HG03095 (cell line): ENCODE data around the gene PDP2.
"Not testable (repeated sequence)": the region's sequence is repeated elsewhere in the genome, so short reads cannot be mapped to it uniquely, and the experiment has no call there.

ENCODE experiments used
- ATAC-seq: cut with Tn5 transposase; IDR thresholded peaks from one replicate; pipeline ENCODE4 v1.9.1; 2021; ENCODE audit warnings: moderate library complexity; ENCODE audit not compliant: unreplicated experiment

Gene PDP2

DNA sequence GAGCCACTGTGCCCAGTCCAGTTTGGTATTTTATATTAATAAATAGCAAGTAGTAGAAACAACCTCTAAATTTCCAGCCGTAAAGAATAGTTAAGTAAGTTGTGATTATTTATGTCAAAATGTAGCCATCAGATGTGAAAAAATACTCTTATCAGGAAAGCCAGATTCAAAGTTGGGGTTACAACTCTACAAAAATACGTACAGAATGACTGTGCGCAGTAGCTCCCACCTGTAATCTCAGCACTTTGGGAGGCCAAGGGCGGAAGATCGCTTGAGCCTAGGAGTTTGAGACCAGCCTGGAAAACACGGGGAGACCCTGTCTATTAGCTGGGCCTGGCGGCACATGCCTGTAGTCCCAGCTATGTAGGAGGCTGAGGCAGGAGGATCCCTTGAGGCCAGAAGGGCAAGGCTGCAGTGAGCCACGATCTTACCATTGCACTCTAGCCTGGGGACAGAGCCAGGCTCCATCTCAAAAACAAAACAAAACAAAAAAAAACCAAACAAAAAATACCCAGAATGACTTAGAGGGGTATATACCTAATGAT is 1.7 kb downstream of the PDP2 start:
- ATAC-seq: no peak

DNA sequence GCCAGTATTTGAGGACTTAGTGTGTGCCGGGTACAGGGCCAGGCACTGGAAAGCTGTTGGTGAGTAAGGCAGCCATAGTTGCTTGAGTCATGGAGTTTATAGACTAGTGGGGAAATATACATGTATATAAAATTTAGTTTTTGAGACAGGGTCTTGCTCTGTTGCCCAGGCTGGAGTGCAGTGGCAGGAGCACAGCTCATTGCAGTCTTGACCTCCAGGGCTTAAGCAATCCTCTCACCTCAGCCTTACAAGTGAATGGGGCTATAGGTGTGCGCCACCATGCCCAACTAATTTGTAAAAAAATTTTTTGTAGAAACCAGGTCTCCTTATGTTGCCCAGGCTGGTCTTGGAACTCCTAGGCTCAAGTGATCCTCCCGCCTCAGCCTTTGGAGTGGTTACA is 2.4 kb downstream of the PDP2 start:
- no peak for ATAC-seq

GRCh38 chr16:66885491-66885890 is 5.2 kb downstream of the PDP2 start:
- ATAC-seq: no peak

DNA sequence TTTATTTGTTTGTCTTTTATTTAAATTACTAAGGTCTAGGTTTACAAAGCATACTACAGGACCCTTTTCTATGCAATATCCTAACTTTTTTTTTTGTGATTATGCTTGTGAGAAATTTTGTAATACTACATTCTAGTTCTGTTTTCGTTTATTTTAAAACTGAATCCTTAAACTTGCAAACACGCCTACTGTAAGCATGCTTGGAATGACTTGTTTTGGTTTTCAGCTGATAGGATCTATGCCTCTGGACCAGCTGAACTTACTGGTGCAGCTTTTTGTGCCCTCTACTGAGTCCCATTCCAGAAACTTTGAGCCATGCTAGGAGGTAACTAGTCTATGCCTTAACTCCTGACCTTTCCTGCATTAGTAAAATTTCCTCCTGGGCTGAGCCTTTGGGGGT is 6.0 kb downstream of the PDP2 start:
- no peak for ATAC-seq

GRCh38 chr16:66886914-66887313 is 6.6 kb downstream of the PDP2 start:
- ATAC-seq: no peak

GRCh38 chr16:66888647-66889615 is 8.6 kb downstream of the PDP2 start:
- ATAC-seq: no peak

GRCh38 chr16:66889622-66890021 is 9.3 kb downstream of the PDP2 start:
- ATAC-seq: no peak

DNA sequence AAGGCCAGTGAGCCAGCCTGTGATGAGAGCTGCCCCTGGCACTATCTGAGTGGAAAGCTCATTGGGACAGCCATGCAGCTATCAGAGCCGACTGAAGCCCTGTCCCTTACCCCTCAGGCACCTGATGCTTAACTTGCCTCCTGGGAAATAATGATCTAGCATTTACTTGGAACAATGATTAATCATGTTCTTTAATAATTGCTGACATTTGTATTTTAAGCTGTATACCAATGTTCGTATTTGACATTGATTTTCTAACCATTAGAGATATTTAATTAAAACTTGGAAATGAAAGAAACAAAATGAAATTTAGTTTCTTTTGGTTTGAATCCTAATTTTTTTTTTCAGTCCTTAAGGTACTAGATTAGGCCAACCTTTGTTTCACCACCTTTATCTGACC is 10.5 kb downstream of the PDP2 start:
- no peak for ATAC-seq

DNA sequence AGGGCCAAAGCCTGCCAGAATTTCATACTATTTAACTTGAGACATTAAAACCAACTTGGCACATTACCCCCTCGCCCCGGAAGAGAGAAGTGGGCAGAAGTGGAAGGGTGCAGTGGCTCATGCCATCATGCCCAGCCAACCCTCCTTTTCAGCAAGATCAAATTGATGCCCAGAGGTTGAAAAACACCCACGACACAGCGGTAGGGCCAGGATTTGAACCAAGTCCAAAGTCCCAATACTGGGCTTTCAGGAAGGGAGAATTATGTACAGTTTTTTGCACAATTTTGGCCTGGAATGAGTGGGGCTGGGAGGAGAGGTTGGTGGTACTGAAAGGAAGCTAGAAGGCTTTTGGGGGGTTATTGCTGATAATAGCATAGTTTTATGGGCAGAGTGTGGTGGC is 11.0 kb downstream of the PDP2 start:
- ATAC-seq: no peak

GRCh38 chr16:66891797-66892196 is 11.5 kb downstream of the PDP2 start:
- ATAC-seq: no peak

DNA sequence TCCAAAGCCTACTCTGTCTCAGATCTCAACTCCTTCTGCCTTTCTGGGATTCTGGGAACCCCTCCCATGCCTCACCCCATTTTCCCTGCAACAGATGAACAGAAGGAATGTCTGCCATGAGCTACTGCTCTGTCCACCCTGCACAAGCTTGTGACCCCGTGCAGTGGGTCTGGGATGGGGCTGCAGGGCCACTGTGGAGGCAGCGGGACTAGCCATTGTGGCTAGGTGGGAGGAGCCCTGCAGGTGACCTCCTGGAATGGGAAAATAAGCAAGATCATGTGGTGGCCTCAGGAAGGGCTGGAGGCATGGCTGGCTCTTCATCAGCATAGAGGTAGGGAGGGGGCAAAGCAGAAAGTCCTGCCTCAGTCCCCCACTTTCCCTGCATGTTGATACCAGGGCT is 13.7 kb downstream of the PDP2 start:
- no peak for ATAC-seq

DNA sequence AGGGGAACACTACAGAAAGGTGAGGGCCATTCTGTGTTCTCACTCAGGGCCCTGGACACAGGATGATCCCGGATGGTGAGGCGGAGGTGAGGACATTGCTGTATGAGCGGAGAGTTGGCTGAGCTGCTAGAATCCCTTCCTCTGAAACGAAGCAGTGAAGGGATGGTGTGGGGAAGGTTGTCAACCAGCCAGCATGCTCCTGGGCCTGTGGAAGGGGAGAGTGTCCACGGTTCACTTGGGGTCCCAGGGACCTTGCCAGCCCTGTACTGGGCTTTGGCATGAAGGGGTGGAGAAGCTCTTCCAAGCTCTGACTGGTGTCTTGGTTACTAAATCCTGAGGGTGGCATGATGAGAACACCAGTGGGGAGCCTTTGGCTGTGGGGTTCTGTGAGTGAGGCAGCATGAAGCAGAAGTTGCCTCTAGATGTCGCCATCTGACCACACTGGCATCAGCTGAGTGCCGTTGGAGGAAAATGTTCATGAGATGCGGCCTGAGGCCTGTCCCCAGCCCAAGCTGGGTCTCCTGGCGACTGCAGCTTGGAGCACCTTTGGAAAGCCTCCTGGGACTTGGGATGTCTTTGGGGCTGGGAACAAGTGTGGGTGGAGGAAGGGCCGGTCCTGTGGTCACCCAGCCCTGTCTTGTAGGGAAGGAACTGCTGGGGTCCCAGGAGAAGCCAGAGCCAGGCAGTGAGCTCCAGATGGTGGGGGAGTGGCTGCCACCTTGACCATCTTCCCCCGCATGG is 14.8 kb downstream of the PDP2 start:
- no peak for ATAC-seq

DNA sequence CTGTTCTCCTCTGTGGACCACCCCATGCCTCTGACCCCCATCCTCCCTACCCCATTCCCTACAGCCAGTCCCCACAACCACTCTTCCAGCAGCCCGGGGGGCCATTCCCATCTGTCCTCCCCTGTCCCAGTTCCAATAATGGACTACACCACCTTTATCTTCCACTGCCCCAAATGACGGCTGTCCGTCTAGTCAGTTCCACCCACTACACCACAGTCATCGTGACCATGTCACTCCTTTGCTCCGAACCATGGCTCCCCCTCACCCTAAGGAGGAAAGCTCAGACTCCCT is 15.3 kb downstream of the PDP2 start:
- no peak for ATAC-seq

- no peak for ATAC-seq
Observed at GRCh38 chr16:66895999-66896398, 15.7 kb downstream of the PDP2 start.

DNA sequence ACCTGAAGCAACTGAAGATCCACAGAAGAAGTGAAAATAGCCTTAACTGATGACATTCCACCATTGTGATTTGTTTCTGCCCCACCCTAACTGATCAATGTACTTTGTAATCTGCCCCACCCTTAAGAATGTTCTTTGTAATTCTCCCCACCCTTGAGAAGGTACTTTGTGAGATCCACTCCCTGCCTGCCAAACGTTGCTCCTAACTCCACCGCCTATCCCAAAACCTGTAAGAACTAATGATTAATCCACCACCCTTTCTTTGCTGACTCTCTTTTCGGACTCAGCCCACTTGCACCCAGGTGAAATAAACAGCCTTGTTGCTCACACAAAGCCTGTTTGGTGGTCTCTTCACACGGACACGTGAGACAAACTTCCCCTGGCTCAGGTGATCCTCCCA is 16.4 kb downstream of the PDP2 start:
- ATAC-seq: not testable (repeated sequence)

GRCh38 chr16:66898207-66898606 is 17.9 kb downstream of the PDP2 start:
- ATAC-seq: no peak

GRCh38 chr16:66898933-66899309 is 18.6 kb downstream of the PDP2 start:
- ATAC-seq: no peak

DNA sequence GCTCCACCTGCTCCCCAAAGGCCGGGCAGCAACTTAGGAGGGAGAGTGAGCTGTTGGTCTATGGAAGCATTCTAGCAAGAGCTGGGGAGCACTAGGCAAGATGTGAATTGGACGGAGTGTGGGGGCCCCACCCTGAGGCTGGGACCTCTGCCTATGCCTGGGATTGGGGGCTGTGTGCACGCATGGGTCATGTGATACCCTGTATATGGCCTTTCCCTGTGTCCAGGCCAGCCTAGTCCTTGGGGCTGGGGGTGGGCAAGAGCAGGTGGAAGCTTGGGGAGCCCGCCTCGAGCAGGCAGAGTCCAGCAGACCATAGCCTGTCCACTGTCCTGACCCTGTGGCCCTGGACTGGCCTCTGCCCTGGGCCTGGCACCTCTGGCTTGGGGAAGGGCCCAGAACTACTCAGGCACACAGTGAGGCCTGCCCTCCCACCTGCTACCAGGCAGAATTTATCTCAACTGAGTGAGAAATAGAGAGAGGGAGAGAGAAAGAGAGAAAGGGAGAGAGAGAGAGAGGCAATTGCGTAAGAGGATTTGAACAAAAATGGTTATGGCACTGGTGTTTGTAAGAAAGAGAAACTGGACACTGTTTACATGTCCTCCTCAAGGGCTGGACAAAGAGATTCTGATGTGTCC is 19.1 kb downstream of the PDP2 start:
- ATAC-seq: no peak

- no peak for ATAC-seq
Observed at GRCh38 chr16:66899945-66900710, 19.8 kb downstream of the PDP2 start.

DNA sequence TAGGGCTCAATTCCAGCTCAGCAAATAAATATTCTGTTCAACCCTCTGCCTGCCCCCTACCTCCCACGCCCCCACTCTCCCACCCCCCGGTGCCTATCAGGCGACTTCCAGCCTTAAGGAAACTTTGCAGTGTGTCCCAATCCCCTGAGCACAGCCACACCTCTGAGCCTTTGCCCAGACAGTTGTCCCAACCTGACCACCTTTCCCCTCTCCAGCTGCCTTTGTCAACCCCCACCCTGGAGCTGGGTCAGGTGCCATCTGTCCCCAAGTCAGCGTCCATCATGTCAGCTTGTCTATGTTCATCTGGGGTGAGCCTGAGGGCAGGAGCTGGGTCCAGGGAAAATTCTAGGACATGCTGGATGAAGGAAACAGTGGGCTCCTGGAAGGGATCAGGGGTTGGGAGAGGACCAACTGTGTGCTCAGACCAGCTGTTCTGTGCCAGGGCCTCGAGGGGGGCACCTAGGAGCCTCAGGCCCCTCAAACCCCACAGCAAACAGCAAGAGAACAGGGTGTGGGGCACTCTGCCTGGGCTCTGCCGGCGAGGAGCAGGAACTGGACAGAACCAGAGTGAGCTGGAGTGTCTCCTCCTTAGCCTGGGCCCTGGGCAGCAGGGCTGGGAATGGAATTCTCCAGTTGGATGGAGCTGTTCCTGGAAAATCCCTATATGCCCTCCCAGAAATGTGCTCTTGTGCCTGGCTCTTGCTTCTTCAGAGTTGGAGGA is 20.6 kb downstream of the PDP2 start:
- no peak for ATAC-seq
